ENCODE measurements around the gene SPDYE4.
"Not testable (repeated sequence)": the region's sequence is repeated elsewhere in the genome, so short reads cannot be mapped to it uniquely, and the experiment has no call there.

The SPDYE4 gene

GRCh38 chr17:8758137-8758596, at the start of gene SPDYE4:
SPDYE4 (minus strand) TSS chr17:8758546; CDS start chr17:8758382, 164 bp downstream.
- no peak for DNase-seq (ENCODE audit: low read depth)

- peak; percentile 14 for DNase-seq (ENCODE audit: low read depth)
Observed at GRCh38 chr17:8806926-8807550, 48.7 kb upstream of the SPDYE4 start.

DNA sequence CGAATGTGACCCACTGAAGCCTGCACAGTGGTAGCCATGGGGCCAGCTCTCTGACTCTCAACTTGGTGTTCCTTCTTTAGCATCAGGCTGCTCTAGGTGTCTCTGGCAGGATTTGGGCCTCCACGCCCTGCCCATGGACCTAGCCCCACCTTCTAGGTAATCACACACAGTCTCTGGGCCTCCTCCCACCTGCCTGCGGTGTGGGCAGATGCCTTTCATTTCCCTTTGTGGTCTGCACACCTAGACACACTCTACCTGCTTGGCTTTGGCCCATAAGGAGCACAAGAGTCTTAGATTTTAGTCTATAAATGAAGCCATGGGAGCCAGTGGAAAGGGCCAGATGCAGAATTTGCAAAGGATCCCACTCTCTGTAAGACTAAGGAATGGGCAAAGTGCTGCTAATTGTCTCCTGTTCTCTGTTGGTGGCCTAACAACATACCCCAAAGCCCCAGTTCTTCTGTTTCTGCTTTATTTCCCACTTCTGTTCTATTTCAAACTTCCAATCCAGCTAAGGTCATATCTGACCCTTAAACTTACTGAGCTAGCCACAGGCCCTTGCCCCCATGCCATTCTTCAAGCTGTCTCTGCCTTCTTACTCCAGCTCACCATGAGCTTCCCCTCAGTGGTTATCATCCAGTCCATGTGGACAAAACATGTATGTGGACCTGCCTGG, 48.0 kb upstream of the SPDYE4 start:
- no peak for DNase-seq (ENCODE audit: low read depth)

DNA sequence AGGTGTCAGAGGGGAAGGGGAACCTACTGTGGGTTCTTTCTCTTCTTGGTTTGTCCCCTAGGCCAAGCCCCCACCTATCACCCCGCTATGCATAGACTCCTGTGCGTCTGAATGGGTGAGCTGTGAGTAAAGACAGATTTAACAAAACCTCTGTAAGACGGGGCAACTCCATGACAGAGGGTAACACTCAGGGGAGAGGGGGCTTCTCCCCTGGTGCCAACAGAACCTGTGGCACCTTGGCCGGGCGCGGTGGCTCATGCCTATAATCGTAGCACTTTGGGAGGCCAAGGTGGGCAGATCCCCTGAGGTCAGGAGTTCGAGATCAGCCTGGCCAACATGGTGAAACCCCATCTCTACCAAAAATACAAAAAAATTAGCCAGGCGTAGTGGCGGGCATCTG, 47.0 kb upstream of the SPDYE4 start:
- not testable (repeated sequence) for DNase-seq (ENCODE audit: low read depth)

DNA sequence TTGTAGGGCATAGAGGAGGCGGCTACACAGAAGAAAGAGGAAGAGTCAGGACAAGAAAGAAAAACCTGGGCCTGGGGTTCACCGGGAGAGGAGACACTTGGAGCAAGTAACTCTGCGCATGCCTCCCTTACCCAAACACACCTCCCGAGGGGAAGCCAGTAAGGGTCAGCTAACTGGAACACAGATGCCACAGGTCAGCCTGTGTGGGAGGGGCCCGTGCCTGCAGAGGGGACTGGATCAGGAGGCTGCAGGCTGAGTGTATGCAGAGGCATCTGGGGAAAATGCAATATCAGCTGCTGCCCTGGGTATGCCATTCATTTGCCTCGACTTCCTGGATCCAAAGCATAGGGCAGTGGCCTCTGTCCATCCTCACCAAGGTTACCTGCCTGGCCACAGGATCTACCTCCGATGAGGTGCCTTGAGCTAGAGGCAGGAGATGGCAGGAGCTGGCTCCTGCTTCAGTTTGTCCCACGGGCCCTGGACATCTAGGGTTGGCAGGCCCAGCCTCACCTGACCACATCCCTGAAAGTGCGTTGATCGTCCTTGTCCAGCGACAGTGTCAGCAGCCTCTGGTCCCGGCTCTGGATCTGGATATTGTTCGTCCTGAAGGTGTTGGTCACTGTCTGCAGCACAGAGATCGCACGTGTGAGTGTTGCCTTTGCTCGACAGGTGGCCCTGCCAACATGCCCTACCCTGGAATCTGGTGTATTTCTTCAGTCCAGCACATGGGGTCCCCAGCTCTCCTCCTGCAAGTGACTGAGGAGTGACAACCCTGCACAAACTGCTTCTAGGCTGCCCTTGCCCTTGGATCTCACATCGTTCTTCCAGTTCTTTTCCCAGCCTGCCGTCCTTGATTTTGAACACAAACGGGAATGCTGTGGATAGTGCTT, 45.4 kb upstream of the SPDYE4 start:
- DNase-seq (ENCODE audit: low read depth): no peak

DNA sequence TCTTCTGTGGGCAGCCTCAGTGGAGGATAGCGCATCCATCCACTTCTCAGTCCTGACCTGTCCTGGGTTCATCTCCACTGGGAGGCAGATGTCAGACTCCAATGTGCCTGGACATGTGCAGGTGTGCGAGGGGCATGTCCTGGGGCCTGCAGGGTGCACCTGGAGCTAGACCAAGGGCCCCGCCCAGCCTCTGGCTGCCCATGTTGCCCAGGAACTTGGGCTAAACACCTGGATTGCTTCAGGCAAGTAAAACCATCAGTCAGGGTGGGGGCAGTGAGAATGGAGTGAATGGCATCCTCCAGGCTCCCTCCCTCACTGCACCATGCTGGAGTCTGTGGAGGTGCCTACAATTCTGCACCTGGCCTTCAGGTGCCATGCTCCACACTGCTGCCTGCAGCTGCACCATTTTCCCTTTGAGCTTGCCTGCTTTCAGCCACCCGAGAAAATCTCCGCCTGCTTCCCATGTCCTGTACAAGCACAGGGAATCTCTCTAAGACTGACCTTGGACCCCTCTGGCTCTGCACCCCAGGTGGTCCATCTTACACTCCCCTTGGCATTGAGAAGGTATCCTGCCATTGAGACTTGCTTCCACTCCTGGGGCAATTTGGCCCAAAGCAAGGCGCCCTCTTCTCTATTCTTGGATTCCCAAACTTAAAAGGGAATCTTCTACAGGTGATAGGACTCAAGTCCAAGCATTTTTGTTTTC, 42.9 kb upstream of the SPDYE4 start:
- DNase-seq (ENCODE audit: low read depth): no peak

GRCh38 chr17:8800656-8801055, 42.3 kb upstream of the SPDYE4 start:
- no peak for DNase-seq (ENCODE audit: low read depth)

GRCh38 chr17:8799570-8800212, 41.3 kb upstream of the SPDYE4 start:
- DNase-seq (ENCODE audit: low read depth): peak; percentile 19

DNA sequence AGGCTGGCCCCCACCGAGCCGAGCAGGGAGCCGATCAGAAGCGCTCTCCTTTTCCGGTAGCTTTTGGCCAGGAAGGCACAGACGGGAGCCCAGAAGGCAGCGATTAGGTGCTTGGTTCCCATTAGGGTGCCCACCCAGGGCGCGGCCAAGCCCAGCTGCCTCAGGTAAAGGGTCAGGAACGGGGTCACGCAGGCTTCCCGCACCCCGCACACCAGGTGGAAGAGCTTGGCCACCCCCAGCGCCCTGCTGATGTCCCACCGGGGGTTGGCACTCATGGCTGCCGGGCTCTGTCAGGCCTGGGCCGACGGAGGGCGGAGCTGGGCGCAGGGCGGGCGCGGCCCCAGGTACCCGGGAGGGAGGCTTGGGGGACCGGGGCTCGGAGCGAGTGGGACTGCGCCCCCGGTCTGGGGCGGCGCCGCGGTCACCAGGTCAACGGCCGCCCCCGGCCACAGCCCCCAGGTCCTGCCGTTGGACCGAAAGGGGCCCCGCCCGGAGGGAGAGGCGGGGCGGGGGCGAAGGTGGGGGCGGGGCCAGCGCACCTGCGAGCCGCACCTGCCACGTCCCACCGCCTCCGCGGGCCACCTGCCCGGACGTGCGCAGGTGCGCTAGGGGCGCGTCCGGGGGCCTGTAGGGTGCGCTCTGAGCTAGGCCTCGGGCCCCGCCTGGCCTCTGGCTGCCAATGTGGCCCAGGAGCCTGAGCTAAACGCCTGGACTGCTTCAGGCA, 40.7 kb upstream of the SPDYE4 start, which contains the start of gene MFSD6L:
MFSD6L (minus strand) TSS at position 520 of the 724 bp plus-strand sequence; CDS start at position 275, 245 bp downstream.
- DNase-seq (ENCODE audit: low read depth): no peak

GRCh38 chr17:8798176-8798845, 40.0 kb upstream of the SPDYE4 start:
- no peak for DNase-seq (ENCODE audit: low read depth)

GRCh38 chr17:8797621-8798175, 39.4 kb upstream of the SPDYE4 start:
- DNase-seq (ENCODE audit: low read depth): no peak

DNA sequence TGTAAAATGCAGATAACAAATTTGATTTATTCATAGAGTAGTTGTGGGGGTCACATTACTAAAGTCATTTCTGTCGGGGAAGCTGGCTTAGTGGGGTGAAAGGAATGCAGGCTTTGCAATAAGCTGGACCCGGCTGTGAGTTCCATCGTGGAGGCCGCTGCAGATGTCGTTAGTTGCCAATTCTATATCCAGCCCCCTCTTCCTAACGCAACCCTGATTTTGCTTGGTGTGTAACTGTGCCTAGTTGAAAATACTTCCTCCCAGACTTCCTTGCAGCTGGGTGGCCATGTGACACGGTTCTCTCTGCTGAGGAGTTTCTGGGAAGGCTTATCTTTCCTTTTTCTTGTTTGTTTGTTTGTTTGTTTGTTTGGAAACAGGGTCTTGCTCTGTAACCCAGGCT, 36.3 kb upstream of the SPDYE4 start:
- no peak for DNase-seq (ENCODE audit: low read depth)

DNA sequence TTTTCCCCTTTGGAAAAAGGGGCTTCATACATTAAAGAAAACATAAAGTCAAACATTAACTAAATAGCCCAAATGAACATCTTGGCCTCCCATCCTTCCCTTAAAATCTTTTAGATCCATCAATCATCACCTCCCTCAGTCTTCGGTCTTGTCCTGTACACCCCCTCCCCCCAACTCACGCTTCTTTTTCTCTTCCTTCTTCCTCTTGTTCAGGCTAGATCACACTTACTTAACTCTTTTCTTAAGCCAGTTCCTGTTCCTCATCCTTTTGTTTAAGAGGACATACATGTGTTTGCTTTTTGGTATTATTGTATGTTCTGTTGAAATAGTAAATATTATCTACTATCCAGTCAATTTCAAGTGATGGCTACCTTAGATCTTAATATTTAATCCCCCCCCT, 35.3 kb upstream of the SPDYE4 start:
- no peak for DNase-seq (ENCODE audit: low read depth)

DNA sequence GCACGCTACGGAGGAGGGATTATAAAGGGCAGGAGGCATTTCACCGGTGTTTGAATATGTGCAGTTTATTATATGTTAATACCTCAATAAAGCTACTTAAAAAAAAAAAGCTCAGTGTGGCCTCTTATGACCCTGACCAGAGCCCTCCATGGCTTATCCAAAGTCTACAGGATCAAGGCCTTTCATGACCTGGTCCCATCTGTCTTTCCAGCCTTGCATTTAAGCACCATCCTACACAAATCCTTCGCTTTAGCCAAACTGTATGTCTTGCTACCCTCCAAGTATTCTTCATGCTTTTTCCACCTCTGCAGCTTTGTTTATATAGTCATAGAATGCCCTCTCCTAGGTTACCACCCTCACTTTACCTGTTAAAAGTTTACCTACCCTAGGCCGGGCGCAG, 34.3 kb upstream of the SPDYE4 start:
- no peak for DNase-seq (ENCODE audit: low read depth)

- peak; percentile 82 for DNase-seq (ENCODE audit: low read depth)
Observed at GRCh38 chr17:8791910-8792270, 33.5 kb upstream of the SPDYE4 start.

- no peak for DNase-seq (ENCODE audit: low read depth)
Observed at GRCh38 chr17:8791248-8791909, 33.0 kb upstream of the SPDYE4 start.

DNA sequence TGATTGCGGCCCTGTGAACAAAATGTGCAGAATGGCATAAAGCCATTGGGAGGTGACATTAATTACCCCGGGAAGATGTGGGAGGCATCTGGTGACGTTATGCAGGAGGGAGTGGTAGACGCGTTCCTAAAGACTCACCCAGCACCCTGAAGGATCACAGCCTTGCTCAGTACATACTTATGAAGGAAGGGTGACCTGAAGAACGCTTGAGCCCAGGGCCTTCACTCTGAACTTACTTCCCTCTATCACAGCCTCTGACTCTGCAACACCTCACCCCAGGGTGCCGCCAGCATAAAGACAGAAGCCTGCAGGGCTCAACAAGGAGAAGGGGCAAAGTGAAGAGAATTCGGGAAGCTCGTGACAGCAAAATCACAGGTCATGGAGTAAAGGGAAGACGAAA, 31.4 kb upstream of the SPDYE4 start:
- DNase-seq (ENCODE audit: low read depth): no peak

DNA sequence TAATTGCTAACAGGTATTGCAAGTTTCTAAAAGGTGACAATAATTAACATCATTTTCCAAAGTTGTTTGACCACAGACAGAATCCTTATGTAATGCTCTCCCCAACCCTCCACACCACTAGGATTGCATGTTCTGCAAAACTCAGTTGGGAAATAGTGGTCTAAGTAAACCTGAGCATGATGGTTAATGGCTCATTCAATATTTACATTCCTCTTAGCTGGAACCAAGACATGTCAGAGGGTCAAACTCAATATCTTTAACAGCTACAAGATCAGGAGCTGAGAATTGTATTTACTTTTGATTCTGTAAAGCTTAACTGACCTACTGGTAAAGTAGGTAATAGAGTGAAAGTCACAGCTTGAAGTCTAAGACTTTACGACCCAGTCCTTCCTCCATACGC, 30.7 kb upstream of the SPDYE4 start:
- no peak for DNase-seq (ENCODE audit: low read depth)

All from EH (cell line).